Middle frontal gyrus (tissue), 1 donor: ENCODE measurements around the gene PRSS1.
"Not testable (repeated sequence)": the region's sequence is repeated elsewhere in the genome, so short reads cannot be mapped to it uniquely, and the experiment has no call there.

Experiments
- DNase-seq: peaks from one replicate; pipeline ENCODE4 v3.0.0-alpha.2; 2015; ENCODE audit warnings: low spot score; ENCODE audit errors: extremely low spot score

The PRSS1 gene

DNA sequence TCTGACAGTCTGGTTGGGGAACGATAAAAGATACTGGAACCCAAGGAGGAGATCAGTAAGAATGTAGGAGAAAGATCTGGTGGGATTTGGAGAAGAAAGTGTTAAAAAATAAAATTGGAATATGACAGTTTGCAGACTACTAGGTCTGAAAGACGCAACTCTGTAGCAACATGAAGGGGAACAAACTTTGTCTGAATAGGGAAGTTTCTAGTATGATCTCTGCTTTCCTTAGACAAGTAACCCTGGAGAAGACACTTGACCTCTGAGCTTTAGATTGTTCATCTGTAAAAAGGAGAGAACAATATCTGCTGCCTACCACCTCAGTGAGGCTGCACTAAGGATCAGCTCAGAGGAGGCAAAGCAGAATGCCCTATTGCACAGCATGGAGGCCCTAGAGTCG lies 3.0 kb upstream of the PRSS1 start:
- no peak for DNase-seq

DNA sequence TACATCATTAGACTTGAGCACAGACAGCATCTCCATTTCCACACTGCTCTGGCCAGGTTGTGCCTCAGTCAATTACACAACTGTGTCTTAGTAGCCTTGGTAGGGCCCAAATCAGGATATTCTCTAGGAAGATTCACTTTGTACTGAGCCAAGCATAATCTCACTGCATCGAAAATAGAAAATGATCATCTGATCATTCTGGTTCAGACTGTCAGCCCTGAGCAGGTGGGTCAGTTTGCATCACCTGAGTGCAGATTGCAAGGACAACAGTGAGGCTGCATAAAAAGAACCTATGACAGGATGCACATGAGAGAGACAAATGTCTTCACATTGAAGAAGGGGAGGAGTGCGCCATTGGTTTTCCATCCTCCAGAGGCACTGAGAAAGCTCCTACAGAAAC lies 862 bp upstream of the PRSS1 start:
- not testable (repeated sequence) for DNase-seq

DNA sequence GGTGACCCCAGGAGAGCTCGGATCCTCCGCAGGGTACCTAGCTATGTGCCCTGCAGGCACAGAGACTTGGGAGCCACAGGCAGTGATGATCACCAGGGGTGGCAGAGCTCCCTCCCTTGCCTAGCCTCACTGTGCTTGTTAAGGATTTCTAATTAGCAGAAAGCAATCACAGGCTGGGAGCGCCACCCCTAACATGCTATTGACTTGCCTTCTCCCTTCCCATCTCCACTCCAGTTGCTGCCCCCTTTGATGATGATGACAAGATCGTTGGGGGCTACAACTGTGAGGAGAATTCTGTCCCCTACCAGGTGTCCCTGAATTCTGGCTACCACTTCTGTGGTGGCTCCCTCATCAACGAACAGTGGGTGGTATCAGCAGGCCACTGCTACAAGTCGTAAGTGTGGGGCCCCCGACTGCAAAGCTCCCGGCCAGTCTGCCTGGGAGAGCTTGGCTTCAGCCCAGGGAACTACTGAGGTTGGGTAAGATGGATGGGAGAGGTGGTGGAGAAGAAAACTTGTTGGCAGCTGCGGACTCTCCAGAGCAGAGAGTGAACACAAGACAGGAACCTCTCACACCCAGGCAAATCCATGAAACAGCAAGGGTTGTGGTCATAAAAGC lies 1.2 kb downstream of the PRSS1 start:
- DNase-seq, result no peak

DNA sequence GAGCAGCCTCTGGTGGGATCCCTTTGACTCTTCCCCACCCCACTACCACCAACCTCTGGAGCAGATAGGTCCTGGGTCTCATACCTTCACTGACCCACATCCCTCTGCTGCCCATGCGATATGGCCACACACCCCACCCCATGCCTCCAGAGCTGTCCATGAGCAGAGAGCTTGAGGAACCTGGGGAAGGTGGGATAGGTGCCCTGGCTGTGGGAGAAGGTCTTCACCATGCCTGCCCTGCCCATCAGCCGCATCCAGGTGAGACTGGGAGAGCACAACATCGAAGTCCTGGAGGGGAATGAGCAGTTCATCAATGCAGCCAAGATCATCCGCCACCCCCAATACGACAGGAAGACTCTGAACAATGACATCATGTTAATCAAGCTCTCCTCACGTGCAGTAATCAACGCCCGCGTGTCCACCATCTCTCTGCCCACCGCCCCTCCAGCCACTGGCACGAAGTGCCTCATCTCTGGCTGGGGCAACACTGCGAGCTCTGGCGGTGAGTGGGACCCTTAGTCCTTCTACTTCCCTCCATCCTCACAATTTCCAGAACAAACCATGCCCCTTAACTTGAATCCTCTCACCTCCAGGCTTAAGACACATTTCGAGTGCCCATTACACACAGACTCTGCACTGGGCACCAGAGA lies 2.4 kb downstream of the PRSS1 start:
- DNase-seq, result not testable (repeated sequence)

DNA sequence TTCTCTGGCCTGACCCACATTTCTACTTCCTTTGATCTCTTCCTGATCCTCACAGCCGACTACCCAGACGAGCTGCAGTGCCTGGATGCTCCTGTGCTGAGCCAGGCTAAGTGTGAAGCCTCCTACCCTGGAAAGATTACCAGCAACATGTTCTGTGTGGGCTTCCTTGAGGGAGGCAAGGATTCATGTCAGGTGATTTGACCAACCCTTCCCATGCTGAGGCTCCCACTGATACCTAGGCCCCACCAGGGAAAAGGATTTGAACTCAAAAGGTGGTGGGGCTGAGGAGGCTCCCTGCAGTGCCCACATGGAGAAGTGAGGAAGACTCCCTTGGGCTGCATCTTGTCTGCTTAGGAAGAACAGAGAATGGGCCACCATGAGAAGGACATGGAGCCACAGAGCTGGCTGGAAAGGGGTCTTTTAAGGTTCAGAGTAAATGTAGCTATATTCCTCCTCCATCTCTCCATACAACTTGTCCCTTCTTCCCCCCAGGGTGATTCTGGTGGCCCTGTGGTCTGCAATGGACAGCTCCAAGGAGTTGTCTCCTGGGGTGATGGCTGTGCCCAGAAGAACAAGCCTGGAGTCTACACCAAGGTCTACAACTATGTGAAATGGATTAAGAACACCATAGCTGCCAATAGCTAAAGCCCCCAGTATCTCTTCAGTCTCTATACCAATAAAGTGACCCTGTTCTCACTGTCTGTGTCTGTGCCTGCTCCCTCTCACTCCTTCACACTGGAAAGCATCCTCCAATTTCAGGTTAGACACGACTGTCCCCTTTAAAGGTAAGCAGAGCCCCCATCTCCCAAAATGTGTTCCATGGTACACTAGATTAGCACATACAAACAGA lies 3.3 kb downstream of the PRSS1 start:
- no peak for DNase-seq

DNA sequence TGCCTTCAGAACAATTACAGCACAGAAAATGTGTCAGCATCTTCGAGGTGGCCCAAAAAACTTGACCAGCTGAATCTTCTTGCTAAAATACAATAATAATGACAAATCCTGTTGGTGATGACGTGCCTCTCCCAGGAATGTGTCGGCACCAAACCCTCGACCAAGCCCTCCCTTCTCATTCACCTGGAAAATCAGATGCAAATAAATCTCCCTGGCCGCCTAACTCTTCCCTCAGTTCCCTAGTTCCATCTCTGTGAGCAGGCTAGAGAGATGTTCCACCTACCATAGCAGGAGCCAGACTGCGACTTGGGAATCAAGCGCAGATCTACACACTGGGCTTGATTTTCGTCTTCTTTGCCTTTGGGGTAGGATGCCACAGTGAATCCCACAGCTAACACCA lies 4.1 kb downstream of the PRSS1 start:
- no peak for DNase-seq

DNA sequence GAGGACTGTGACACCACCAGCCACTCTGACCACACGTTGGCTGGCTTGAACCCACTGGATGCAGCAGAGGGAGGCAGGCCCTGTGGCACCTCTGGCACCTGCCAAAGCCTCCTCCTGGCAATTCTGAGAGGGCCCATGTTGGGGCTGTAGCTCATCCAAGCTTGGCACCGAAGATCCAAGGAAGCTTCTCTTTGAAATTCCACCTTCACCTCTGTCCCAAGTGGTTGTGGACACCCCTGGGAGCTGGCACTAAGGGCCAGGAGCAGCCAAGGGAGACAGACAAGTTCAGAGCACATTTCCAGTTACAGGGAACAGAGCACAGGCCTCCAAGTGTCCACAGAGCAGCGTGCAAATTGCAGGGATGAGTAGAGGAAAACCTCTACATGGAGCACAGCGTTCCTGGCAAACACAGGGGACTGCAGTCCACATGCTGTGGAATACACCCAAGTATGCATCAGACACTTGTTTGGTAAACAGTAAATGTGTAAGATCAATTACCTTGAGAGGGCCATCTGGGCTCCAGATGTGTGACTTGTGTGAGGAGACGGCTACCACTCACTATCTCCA lies 4.7 kb downstream of the PRSS1 start:
- DNase-seq, result not testable (repeated sequence)

DNA sequence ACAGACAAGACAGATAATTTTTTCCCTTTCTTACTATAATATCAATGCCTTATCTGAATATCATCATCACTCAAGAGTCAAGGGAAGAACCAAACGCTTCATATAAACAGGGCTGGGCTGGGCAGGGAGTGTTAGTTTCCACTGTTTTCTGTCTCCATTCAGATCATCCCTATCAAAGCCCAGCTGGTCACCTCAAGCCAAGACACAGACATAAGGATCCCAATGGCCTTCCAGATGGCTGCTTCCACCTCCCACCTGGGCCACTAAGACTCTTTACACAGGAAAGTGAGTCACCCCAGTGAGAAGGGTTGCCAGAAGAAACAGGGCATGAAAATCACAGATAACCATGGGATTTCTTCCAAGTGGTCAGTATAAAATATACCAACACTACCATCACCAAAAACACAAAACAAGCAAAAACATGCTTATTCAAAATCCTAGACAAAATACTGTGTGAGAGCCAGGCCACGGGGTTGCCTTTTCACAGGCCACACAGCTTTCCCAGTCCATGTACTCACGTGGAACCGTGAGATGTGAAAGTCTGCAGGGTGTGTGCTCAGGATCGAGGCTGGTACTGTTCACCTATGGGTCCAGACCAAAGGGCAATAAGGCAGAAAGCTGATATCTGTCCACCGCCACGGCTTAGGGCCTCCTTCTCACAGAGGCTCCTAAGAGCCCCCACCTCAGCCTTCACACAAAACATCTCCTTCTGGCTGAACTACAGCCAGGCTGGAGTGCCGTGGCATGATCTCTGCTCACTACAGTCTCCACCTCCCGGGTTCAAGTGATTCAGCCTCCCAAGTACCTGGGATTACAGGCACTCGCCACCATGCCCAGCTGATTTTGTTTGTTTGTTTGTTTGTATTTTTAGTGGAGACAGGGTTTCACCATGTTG lies 5.7 kb downstream of the PRSS1 start:
- DNase-seq, result no peak

DNA sequence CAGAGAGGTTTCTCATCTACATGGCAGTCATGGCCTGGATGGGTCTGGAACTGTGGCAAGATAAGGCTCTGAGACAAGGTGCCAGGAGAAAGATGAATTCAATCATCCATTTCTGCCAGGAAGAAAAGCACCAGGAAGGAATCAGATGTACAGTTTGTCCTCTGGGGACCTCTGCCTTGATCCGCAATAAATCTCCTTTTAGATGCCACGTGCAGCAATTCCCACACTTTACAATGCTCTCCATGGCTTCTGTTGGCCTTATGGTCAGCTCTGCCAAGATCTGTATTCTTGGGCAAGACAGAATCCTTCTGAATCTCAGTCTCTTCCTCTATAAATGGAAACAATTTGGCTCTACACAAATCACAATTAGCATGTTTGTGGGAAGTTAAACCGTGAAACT lies 9.0 kb downstream of the PRSS1 start:
- DNase-seq, result not testable (repeated sequence)

DNA sequence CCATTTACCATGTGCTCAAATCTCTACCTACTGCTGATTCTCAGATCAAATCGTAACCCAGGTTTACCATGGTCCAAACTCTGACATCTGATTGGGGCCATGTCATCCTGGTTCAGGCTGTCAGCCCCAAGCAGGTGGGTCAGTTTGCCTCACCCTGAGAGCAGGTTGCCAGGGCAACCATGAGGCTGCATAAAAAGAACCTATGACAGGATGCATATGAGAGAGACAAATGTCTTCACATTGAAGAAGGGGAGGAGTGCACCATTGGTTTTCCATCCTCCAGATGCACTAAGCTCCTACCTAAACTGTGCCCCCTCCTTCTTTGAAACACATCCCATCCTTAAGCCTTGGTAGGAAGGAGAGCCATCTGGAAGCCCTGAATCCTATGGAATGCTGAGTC lies 10.2 kb downstream of the PRSS1 start:
- DNase-seq, result no peak

DNA sequence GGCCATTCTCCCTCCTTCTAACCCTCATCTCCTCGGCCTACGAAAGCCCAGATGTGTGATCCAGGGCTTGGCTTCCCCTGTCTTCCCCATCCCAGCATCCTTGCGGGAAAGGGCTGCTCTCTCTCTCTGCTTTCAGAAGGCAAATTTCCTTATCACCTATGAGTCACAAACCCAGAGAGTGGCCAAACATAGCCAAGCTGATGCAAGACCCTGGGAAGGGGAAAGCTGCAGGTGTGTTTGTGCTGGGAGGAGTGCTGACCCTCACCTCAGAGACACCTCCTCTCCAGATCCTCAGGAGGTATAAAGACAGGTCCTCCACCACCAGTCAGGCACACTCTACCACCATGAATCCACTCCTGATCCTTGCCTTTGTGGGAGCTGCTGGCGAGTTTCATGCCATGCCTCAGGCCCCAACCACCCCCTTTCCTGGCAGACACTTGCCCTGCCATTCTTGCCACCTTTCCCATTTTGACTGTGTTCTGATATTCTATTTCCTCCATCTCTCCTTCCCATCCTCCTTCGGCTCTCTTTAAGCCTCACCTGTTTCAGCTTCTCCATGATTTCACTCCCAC lies 10.9 kb downstream of the PRSS1 start:
- DNase-seq, result no peak

DNA sequence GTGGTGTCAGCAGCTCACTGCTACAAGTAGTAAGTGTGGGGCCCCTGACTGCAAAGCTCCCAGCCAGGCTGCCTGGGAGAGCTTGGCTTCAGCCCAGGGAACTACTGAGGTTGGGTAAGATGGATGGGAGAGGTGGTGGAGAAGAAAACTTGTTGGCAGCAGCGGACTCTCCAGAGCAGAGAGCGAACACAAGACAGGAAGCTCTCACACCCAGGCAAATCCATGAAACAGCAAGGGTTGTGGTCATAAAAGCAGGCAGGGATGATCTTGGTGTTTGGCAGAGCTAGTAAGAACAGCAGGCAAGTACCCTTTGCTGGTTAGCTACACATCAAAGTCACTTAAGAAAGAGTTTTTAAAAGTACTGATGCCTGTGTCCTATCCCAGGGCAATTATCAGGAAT lies 12.3 kb downstream of the PRSS1 start:
- not testable (repeated sequence) for DNase-seq

DNA sequence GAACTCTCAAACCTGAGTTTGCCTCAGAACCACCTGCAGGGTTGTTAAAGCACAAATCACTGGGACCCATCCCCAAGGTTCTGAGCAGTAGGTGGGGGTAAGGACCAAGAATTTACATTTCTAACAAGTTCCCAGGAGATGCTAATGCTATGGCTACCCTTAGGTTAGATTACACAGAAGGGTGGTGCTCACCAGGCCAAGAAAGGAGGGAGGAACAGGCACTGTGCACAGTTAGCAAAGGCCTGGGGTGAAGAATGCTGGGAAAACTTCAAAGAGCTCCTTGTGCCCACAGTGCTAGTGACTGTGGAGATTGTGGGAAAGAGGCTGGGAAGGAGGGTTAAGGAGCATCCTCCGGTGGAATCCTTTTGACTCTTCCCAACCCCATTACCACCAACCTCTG lies 12.8 kb downstream of the PRSS1 start:
- no peak for DNase-seq

DNA sequence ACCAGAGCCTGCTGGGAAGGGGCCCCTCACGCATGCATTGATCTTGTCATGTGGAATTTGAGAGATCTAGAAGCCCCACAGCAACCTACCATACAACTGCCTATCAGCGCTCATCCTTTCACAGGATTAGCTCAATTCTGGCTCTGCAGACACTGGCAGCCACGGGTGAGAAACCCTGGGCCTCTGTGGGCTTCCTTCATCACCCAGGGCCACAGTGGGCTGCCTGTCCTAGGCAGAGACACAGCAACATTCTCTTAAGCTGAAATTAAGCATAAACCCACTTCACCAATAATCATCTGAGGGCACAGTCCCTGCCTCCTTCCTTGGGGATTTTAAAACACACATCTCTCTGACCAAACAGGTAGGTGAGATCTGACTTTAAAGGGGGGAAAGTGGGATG lies 18.2 kb downstream of the PRSS1 start:
- no peak for DNase-seq

DNA sequence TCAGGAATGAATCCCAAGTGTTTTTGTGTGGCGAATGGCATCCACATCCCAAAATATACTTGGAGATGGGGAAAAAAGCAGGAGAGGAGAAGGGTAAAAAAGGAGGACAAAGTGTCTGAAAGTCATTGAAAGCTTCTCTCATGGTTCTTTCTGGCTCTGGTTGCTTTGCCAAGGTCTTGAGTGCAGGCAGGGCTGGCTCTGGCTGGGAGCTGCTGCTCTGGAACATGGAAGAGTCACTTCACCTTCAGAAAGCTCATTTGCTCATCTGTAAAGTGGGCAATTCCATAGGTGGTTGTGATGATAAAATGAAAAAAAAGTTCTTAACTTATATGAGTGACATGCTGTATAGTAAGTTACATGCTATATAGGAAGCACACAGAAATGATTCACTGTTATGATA lies 18.6 kb downstream of the PRSS1 start:
- no peak for DNase-seq

DNA sequence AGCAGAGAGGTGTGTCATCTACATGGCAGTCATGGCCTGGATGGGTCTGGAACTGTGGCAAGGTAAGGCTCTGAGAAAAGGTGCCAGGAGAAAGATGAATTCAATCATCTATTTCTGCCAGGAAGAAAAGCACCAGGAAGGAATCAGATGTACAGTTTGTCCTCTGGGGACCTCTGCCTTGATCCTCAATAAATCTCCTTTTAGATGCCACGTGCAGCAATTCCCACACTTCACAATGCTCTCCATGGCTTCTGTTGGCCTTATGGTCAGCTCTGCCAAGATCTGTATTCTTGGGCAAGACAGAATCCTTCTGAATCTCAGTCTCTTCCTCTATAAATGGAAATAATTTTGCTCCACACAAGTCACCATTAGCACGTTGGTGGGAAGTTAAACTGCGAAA lies 19.6 kb downstream of the PRSS1 start:
- not testable (repeated sequence) for DNase-seq

DNA sequence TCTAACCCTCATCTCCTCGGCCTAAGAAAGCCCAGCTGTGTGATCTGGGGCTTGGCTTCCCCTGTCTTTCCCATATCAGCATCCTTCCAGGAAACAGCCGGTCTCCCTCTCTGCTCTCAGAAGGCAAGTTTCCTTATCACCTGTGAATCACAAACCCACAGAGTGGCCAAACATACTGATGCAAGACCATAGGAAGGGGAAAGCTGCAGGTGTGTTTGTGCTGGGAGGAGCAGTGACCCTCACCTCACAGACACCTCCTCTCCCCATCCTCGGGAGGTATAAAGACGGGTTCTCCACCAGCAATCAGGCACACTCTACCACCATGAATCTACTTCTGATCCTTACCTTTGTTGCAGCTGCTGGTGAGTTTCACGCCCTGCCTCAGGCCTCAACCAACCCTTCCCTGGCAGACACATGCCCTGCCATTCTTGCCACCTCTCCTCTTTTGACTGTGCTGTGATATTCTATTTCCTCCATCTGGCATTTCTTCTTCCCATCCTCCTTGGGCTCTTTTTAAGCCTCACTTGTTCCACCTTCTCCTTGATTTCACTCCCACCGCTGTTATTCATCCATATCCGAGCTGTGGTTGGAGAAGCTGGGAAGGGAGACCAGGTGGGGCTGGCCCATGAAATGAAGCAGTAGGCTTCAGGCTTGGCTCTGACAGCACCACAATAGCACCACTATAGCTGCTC lies 21.5 kb downstream of the PRSS1 start, which contains the start of gene PRSS2:
PRSS2 (plus strand) TSS at position 310 of the 692 bp plus-strand sequence; CDS start at position 323, 13 bp downstream.
- no peak for DNase-seq

DNA sequence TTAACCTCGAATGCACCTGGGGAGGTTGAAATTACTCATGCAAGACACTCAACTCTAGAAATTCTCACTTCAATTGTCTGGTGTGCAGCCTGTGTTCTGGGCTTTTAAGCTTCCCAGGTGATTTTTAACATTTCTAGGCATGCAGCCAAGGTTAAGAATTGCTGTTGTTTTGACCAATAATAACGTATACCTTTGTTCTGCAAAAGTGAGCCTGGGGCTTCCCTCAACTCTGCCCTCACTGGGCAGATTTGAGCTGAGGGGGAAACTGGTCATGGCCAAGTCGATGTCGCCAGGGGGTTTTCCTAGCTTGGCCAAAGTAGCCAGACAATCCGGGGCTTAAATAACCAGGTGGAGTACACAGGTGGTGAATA lies 22.1 kb downstream of the PRSS1 start:
- no peak for DNase-seq

DNA sequence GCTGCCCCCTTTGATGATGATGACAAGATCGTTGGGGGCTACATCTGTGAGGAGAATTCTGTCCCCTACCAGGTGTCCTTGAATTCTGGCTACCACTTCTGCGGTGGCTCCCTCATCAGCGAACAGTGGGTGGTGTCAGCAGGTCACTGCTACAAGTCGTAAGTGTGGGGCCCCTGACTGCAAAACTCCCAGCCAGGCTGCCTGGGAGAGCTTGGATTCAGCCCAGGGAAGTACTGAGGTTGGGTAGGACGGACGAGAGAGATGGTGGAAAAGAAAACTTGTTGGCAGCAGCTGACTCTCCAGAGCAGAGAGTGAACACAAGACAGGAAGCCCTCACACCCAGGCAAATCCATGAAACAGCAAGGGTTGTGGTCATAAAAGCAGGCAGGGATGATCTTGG lies 22.8 kb downstream of the PRSS1 start:
- DNase-seq, result no peak

DNA sequence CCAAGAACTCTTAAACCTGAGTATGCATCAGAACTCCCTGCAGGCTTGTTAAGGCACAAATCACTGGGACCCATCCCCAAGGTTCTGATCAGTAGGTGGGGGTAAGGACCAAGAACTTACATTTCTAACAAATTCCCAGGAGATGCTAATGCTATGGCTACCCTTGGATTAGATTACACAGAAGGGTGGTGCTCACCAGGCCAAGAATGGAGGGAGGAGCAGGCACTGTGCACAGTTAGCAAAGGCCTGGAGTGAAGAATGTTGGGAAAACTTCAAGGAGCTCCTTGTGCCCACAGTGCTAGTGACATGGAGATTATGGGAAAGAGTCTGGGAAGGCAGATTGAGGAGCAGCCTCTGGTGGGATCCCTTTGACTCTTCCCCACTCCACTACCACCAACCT lies 23.4 kb downstream of the PRSS1 start:
- DNase-seq, result no peak
